Measurements from ENCODE around the gene CDC34.
A peak's percentile ranks its signal among the peaks of the same experiment; 100 is the strongest.

Gene CDC34

GRCh38 chr19:488505-489417 lies 42.8 kb upstream of the CDC34 start:
- H3K4me3 ChIP-seq (ENCODE audit: low read depth, low read length) = peak overlapping the region; percentile 84
- no peak for TF ChIP-seq CTCF (IDR thresholded peaks at IDR 0.05; ENCODE audit: low read depth, low read length)

GRCh38 chr19:489418-490196 lies 42.0 kb upstream of the CDC34 start:
- no peak for TF ChIP-seq CTCF (IDR thresholded peaks at IDR 0.05; ENCODE audit: low read depth, low read length)
- H3K4me3 ChIP-seq (ENCODE audit: low read depth, low read length) = peak overlapping the region; percentile 84

- H3K4me3 ChIP-seq (ENCODE audit: low read depth, low read length) = no peak overlapping the region
- no peak for TF ChIP-seq CTCF (IDR thresholded peaks at IDR 0.05; ENCODE audit: low read depth, low read length)
Observed at GRCh38 chr19:491146-491741, 40.3 kb upstream of the CDC34 start.

GRCh38 chr19:492091-492531 lies 39.4 kb upstream of the CDC34 start:
- TF ChIP-seq CTCF (IDR thresholded peaks at IDR 0.05; ENCODE audit: low read depth, low read length) = no peak

GRCh38 chr19:493391-494170 lies 38.0 kb upstream of the CDC34 start:
- no peak for TF ChIP-seq CTCF (IDR thresholded peaks at IDR 0.05; ENCODE audit: low read depth, low read length)
- no peak overlapping the region for H3K4me3 ChIP-seq (ENCODE audit: low read depth, low read length)

More at GRCh38 chr19:492091-492531, 39.4 kb upstream of the CDC34 start:
- H3K4me3 ChIP-seq (ENCODE audit: low read depth, low read length) = no peak overlapping the region

- H3K4me3 ChIP-seq (ENCODE audit: low read depth, low read length) = no peak overlapping the region
- no peak for TF ChIP-seq CTCF (IDR thresholded peaks at IDR 0.05; ENCODE audit: low read depth, low read length)
Observed at GRCh38 chr19:494171-495080, 37.1 kb upstream of the CDC34 start.
